Keratinocyte (primary cell): Measurements from ENCODE around the gene RFFL. TPM values are rescaled to one million over a fixed set of nuclear protein-coding genes. Genes with fewer than 3 reads are reported as not detected.

Experiments used
- DNase-seq: peaks from one replicate; pipeline ENCODE4 v3.0.0-alpha.2; 2011; ENCODE audit warnings: low read depth, missing footprints, low spot score
- FAIRE-seq: peaks from 2 replicates; lab custom pipeline; 2011; peaks lifted over from hg19 to GRCh38; lab: Jason Lieb, UNC
- H2AFZ ChIP-seq: 2 replicates; pipeline ENCODE4 v1.6.0; 2012; ENCODE audit warnings: low read length, control low read depth, inconsistent platforms; ENCODE audit not compliant: control insufficient read depth
- H3K27ac ChIP-seq: 2 replicates; pipeline ENCODE4 v1.5.1; 2011; ENCODE audit warnings: low read length; ENCODE audit not compliant: control insufficient read depth, insufficient read depth
- H3K27me3 ChIP-seq: 3 replicates; pipeline ENCODE4 v1.6.0; 2011; ENCODE audit warnings: low read length; ENCODE audit not compliant: control insufficient read depth, insufficient read depth; ENCODE audit errors: extremely low read depth
- H3K36me3 ChIP-seq, 2 experiments: 2 replicates in 1 of 2; 3 replicates in 1 of 2; pipeline ENCODE4 v1.5.1; 2011; ENCODE audit warnings: low read length in 2 of 2, mild to moderate bottlenecking in 1 of 2; ENCODE audit not compliant: control insufficient read depth in 2 of 2, insufficient read depth in 2 of 2; ENCODE audit errors: extremely low read depth in 1 of 2
- H3K4me1 ChIP-seq: 3 replicates; pipeline ENCODE4 v1.5.1; 2011; ENCODE audit warnings: low read length; ENCODE audit not compliant: control insufficient read depth, insufficient read depth; ENCODE audit errors: extremely low read depth
- H3K4me2 ChIP-seq: 3 replicates; pipeline ENCODE4 v1.6.0; 2011; ENCODE audit warnings: low read depth, low read length; ENCODE audit not compliant: control insufficient read depth, insufficient read depth; ENCODE audit errors: extremely low read depth
- H3K4me3 ChIP-seq, 3 experiments: fragments of 200-600 bp in 1 of 3; sonication (generic) in 1 of 3; 2 replicates in 2 of 3; 3 replicates in 1 of 3; pipeline ENCODE4 v1.5.1; 2011 to 2016; ENCODE audit warnings: low read length in 3 of 3, mild to moderate bottlenecking in 3 of 3, control low read depth in 2 of 3, inconsistent platforms in 1 of 3, low read depth in 1 of 3, mixed read lengths in 1 of 3, mixed run types in 1 of 3, moderate library complexity in 1 of 3; ENCODE audit not compliant: control insufficient read depth in 2 of 3, insufficient read depth in 2 of 3; ENCODE audit errors: extremely low read depth in 1 of 3
- H3K79me2 ChIP-seq: 2 replicates; pipeline ENCODE4 v1.6.0; 2012; ENCODE audit warnings: low read length; ENCODE audit not compliant: control insufficient read depth, insufficient read depth
- H3K9ac ChIP-seq: 3 replicates; pipeline ENCODE4 v1.6.0; 2011; ENCODE audit warnings: low read length; ENCODE audit not compliant: control insufficient read depth, insufficient read depth; ENCODE audit errors: extremely low read depth
- H3K9me1 ChIP-seq: 3 replicates; pipeline ENCODE4 v1.6.0; 2011; ENCODE audit warnings: low read length; ENCODE audit not compliant: control insufficient read depth, insufficient read depth; ENCODE audit errors: extremely low read depth
- H3K9me3 ChIP-seq: 2 replicates; pipeline ENCODE4 v1.5.1; 2012; ENCODE audit warnings: low read depth, low read length; ENCODE audit not compliant: control insufficient read depth
- H4K20me1 ChIP-seq: 3 replicates; pipeline ENCODE4 v1.6.0; 2011; ENCODE audit warnings: low read length; ENCODE audit not compliant: control insufficient read depth, insufficient read depth; ENCODE audit errors: extremely low read depth
- EZH2 ChIP-seq: IDR thresholded peaks from one replicate; pipeline ENCODE4 v1.6.1; 2012; ENCODE audit warnings: inconsistent platforms, mild to moderate bottlenecking, low read length, moderate library complexity
- dilution Hi-C: fragments of 300-500 bp; cut with MboI; formaldehyde crosslinking; loops from one replicate; pipeline ENCODE4 v1.7.0; 2020; ENCODE audit warnings: low sequenced_read_pairs; ENCODE audit not compliant: extremely low pct_ligation_motif_present
- polyA plus RNA-seq, 5 experiments: library from polyadenylated mRNA; depleted of rRNA in 3 of 5; stranded (reverse) in 3 of 5; stranded (forward) in 1 of 5; unstranded in 1 of 5; fragments of >200 nt; gene quantifications; 1 replicate in 1 of 5; 2 replicates in 3 of 5; 3 replicates in 1 of 5; pipeline versions ENCODE4 v1.2.1 to v1.2.3, GENCODE V29; 2011 to 2012; ENCODE audit warnings: missing spikeins in 2 of 5, low read depth in 1 of 5, low replicate concordance in 1 of 5
- TF ChIP-seq, protein P1 (sequence below), 3 experiments: IDR thresholded peaks in 1 of 3; conservative IDR thresholded peaks in 1 of 3; optimal IDR thresholded peaks in 1 of 3; 2 replicates in 2 of 3; 3 replicates in 1 of 3; pipeline versions ENCODE3 to v1.5.1; 2011; ENCODE audit warnings: low read length in 3 of 3, mild to moderate bottlenecking in 3 of 3, moderate library complexity in 2 of 3, control low read depth in 1 of 3, inconsistent platforms in 1 of 3; ENCODE audit not compliant: insufficient read depth in 2 of 3; ENCODE audit errors: extremely low read depth in 1 of 3

Gene RFFL
- polyA plus RNA-seq, 1 donor (not counting 4 experiments of a cell fraction or from before 2014, with no cell fraction given): 13.5 TPM

DNA sequence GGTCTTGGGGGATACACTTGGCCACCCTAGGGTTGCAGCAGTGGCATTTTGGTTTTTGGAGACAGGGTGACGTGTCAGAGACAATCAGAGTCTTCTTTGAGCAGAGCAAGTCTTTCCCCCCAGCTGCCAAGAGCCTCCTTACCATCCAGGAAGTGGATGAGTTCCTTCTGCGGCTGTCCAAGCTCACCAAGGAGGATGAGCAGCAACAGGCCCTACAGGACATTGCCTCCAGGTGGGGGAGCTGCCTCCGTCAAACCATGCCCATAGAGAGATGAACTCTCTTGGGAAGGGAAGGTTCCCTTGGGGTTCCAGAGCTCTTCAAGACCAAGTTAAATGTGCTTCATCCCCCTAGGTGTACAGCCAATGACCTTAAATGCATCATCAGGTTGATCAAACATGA, 71.9 kb downstream of the RFFL start:
- H3K9me1 ChIP-seq: no peaks in the 10 kb centered on the region
- DNase-seq: no peak
- no peak overlapping the region for H3K4me2 ChIP-seq
- no peaks in the 10 kb centered on the region for H4K20me1 ChIP-seq
- H3K36me3 ChIP-seq: peaks cover 31% of the 10 kb centered on the region in 2 experiments
- no peaks in the 10 kb centered on the region for H3K79me2 ChIP-seq
- dilution Hi-C loops: no loop called here
- TF ChIP-seq, protein P1, sequence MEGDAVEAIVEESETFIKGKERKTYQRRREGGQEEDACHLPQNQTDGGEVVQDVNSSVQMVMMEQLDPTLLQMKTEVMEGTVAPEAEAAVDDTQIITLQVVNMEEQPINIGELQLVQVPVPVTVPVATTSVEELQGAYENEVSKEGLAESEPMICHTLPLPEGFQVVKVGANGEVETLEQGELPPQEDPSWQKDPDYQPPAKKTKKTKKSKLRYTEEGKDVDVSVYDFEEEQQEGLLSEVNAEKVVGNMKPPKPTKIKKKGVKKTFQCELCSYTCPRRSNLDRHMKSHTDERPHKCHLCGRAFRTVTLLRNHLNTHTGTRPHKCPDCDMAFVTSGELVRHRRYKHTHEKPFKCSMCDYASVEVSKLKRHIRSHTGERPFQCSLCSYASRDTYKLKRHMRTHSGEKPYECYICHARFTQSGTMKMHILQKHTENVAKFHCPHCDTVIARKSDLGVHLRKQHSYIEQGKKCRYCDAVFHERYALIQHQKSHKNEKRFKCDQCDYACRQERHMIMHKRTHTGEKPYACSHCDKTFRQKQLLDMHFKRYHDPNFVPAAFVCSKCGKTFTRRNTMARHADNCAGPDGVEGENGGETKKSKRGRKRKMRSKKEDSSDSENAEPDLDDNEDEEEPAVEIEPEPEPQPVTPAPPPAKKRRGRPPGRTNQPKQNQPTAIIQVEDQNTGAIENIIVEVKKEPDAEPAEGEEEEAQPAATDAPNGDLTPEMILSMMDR (optimal IDR thresholded peaks at IDR 0.05 in 1 of 3, IDR thresholded peaks at IDR 0.05 in 1 of 3, conservative IDR thresholded peaks at IDR 0.05 in 1 of 3; ENCODE audit: extremely low read depth in 1 of 3, insufficient read depth in 2 of 3, low read length in 3 of 3): no peak
- no peak for TF ChIP-seq EZH2
- H3K27me3 ChIP-seq: no peaks in the 10 kb centered on the region
- no peak overlapping the region for H3K9ac ChIP-seq
- H3K9me3 ChIP-seq: no peaks in the 10 kb centered on the region
- no peak overlapping the region for H3K4me3 ChIP-seq
- H3K27ac ChIP-seq: no peak overlapping the region
- H2AFZ ChIP-seq: no peak overlapping the region
- no peaks in the 10 kb centered on the region for H3K4me1 ChIP-seq
- FAIRE-seq: no peak

DNA sequence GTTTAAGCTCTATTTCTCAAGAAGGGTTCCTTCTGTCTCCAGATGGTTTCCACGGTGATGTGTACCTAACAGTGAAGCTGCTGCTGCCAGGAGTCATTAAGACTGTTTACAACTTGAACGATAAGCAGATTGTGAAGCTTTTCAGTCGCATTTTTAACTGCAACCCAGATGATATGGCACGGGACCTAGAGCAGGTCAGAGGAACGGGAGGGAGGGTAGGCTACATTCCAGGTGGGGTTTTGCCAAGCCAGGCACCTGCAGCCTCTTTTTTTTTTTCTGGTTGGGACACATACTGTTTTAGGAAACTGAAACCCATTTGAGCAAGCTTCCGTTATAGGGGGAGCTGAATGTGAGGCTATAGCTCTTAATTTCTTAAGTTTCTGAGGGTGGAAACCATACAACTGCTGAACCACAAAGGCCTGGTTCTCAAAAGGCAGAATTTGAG, 72.6 kb downstream of the RFFL start:
- Histone ChIP-seq H3K9me3 (no peaks in the 10 kb centered on the region), H3K4me3 (no peak overlapping the region), H3K4me1 (no peaks in the 10 kb centered on the region), H4K20me1 (no peaks in the 10 kb centered on the region), H3K79me2 (no peaks in the 10 kb centered on the region), H3K9me1 (no peaks in the 10 kb centered on the region), H2AFZ (no peak overlapping the region), H3K27me3 (no peaks in the 10 kb centered on the region), H3K27ac (no peak overlapping the region), H3K36me3 (peaks cover 24 to 27% of the 10 kb centered on the region in 2 experiments), H3K4me2 (no peak overlapping the region), H3K9ac (no peak overlapping the region)
- no peak for FAIRE-seq
- DNase-seq: no peak
- no peak for TF ChIP-seq EZH2
- TF ChIP-seq, protein P1 (optimal IDR thresholded peaks at IDR 0.05 in 1 of 3, IDR thresholded peaks at IDR 0.05 in 1 of 3, conservative IDR thresholded peaks at IDR 0.05 in 1 of 3; ENCODE audit: extremely low read depth in 1 of 3, insufficient read depth in 2 of 3, low read length in 3 of 3): no peak
- dilution Hi-C loops: no loop called here
